Limb (tissue), 2 donors: Measurements from ENCODE around the gene EFNA2.
A peak's percentile ranks its signal among the peaks of the same experiment; 100 is the strongest.

ENCODE experiments used
- DNase-seq, 2 donors: peaks; one replicate each; pipeline ENCODE4 v3.0.0-alpha.2; 2016; ENCODE audit errors: extremely low spot score in 2 of 2

Gene EFNA2

GRCh38 chr19:1283207-1283916, 2.3 kb upstream of the EFNA2 start:
- no peak for DNase-seq

GRCh38 chr19:1283917-1284292, 1.8 kb upstream of the EFNA2 start:
- DNase-seq: no peak

GRCh38 chr19:1284293-1284978, 1.2 kb upstream of the EFNA2 start:
- no peak for DNase-seq

GRCh38 chr19:1284979-1285736, 515 bp upstream of the EFNA2 start:
- DNase-seq: peak in 1 of 2 donors; percentile 50

DNA sequence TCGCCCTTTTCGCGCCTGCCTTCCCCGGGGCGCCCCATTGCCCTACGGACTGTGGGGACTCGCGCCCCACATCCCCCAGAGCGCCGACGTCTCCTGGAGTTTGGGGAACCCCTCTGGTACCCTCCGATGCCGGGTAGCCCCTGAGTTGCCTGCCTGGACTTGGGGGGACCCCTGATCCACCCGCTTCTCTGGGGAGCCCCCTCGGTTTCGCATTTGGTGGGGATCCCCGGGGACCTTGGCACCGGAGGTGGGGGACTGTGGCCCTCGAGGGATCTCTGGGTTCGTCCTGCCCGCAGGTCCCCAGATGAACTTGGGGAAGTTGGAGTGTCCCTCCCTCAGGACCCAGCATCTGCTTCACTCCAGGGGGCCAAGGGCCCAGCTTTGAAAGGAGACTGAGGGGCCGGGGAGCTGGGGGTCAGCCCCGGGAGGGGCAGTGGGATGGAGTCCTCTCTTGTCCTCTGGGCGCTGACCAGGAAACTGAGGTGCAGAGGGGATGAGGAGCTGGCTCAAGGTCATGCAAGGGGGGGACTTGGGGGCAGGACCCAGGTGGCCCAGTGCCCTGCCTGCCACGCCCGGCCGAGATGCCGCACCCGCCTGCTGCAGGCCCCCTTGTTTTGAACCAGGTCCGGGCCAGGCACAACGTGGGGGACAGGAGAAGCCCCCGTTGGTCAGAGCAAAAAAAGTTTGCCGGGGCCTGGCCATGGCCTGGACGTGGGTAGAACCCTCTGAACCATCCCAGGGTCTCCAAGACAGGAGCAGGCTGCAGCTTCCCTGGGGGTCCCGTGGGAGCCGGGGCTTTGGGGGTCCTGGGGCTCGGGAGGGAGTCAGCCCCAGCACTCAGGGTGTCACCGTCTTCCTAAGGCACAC, 1.0 kb downstream of the EFNA2 start:
- peak in 1 of 2 donors; percentile 47 for DNase-seq

DNA sequence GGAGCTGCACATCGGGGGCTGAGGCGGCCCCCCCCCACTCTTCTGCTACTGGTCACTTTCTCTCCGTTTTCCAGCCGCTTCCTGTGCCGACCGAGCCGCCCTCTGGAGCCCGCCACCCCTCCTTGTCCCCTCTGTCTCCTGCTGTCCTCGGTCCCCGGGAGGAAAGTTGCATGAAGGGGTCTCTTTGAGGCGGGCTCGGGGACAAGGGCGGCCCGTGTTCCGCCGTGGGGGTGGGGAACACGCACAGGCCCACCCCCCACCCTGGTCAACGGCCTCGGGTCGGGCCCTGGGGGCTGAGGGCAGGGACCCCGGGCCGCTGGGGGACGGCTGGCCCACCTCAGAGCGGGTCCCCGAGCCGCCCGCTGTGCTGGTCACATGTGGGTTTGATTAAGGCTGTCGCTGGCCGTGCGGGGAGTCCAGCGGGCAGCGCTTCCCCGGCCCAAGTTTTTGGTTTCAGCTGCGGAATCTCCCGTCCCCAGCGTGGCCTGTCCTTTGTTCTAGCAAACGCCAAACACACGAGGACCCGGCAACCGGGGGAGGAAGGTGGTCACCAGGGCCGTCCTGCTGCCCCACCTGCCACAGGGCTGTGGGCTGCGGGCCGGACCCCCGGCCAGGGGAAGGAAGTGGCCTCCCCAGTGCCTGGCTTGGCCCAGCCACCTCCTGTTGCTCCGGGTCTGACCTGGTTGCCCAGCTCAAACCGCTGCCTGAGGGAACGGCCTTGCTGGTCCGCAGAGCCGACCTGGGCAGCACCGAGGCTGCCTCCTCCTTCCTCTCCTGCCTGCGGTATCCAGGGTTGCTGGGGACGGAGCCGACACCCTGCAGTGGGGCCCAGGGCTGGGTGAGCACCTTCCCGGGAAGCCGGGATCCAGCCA, 1.9 kb downstream of the EFNA2 start:
- peak in 1 of 2 donors; percentile 38 for DNase-seq

- no peak for DNase-seq
Observed at GRCh38 chr19:1288226-1288612, 2.5 kb downstream of the EFNA2 start.

- no peak for DNase-seq
Observed at GRCh38 chr19:1288833-1289685, 3.4 kb downstream of the EFNA2 start.

GRCh38 chr19:1289686-1290025, 4.0 kb downstream of the EFNA2 start:
- no peak for DNase-seq

DNA sequence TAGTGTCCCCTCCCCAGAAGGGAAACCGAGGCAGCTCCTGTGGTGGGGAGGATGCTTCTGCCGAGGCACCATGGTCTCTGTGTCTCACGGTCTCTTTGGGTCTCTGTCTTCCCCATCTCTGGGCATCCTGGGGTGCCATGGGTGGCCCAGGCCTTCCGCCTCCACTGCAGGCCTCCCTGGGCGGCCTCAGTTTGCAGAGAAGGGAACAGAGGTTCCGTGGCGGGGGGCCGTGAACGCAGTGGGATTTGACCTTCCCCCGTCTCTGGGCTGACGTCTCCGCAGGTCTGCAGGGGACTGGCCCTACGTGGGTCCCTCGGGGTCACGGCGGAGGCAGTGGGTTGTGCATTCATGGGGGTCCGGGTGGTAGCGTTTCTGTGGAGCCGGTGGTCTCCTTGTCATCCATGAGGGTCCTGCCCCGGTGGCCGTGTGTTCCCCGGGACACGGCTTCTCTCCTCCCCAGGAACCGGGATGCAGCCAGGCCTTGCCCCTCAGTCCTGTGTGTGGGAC, 4.6 kb downstream of the EFNA2 start:
- DNase-seq: no peak

GRCh38 chr19:1290703-1291651, 5.3 kb downstream of the EFNA2 start:
- DNase-seq: no peak

- DNase-seq: no peak
Observed at GRCh38 chr19:1291761-1292418, 6.2 kb downstream of the EFNA2 start.

GRCh38 chr19:1292419-1293151, 6.9 kb downstream of the EFNA2 start:
- DNase-seq: no peak

DNA sequence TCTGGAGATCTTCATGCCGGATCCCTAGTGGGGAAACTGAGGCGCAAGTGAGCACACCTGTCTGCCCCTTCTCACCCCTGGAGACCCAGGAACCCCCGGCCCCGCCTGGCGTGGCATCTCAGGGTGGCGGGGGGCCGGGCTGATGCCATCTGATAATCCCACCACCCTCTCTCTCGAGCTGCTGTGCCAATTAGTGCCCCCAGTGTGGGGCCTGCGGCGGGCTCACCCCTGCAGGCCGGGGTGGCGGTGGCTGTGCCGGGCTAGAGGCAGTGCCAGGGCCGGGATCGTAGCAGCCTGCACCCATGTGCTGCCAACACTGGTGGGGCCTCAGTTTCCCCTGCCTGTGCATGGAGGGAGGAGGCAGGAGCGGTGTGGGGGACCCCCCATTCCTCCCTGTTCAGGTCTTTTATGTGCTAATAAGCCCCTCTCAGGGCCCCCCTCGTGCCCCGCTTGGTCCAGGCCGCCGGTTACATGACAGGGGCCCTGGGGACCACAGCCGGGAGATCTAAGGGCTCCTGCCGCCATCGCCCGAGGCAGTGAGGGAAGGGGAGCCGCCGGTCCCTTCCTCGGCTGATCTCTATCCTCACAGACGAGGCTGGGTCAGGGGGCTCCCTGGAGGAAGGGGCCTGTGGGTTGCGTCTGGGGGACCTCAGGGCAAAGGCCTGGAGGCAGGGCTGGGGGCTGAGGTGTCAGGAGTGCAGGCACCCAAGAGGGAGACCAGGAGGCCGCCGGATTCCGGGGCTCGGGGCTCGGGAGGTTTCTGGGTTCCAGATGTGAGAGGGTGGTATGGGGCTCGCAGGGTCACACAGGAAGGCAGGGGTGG, 8.3 kb downstream of the EFNA2 start:
- no peak for DNase-seq

- no peak for DNase-seq
Observed at GRCh38 chr19:1294688-1295087, 9.0 kb downstream of the EFNA2 start.
